ENCODE measurements around the gene SLC35F3. TPM values are rescaled to one million over a fixed set of nuclear protein-coding genes. Genes with fewer than 3 reads are reported as not detected.

The SLC35F3 gene
- total RNA-seq, 1 donor from 2014 or later, result 0.36 TPM

DNA sequence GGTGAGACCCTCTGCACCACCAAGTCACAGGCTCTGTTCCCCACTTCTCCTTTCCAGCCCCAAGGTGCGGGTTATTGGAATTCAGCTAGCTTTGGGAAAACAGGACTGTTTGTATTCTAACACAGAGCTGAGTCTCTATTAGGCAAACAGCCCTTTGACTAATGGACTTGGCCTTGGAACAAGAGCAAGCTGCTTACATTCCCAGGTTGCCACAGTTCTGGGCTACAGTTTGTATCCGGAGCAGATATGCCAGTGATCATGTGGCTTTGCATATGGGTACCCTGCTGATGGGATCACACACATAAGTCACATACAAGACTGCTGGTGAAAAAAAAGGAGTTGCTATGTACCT, 358.3 kb downstream of the SLC35F3 start:
- H3K27me3 Mint-ChIP-seq (ENCODE audit: unreplicated experiment), result peaks cover 6% of the 10 kb centered on the region
- H3K36me3 Mint-ChIP-seq (ENCODE audit: low read depth, unreplicated experiment), result no peaks in the 10 kb centered on the region
- no peak overlapping the region for H3K27ac Mint-ChIP-seq (ENCODE audit: unreplicated experiment)
- no peak for DNase-seq (ENCODE audit: low spot score)
- no peaks in the 10 kb centered on the region for H3K9me3 Mint-ChIP-seq (ENCODE audit: unreplicated experiment)
- no peak overlapping the region for H3K4me3 Mint-ChIP-seq (ENCODE audit: unreplicated experiment)
- TF ChIP-seq, protein P1, sequence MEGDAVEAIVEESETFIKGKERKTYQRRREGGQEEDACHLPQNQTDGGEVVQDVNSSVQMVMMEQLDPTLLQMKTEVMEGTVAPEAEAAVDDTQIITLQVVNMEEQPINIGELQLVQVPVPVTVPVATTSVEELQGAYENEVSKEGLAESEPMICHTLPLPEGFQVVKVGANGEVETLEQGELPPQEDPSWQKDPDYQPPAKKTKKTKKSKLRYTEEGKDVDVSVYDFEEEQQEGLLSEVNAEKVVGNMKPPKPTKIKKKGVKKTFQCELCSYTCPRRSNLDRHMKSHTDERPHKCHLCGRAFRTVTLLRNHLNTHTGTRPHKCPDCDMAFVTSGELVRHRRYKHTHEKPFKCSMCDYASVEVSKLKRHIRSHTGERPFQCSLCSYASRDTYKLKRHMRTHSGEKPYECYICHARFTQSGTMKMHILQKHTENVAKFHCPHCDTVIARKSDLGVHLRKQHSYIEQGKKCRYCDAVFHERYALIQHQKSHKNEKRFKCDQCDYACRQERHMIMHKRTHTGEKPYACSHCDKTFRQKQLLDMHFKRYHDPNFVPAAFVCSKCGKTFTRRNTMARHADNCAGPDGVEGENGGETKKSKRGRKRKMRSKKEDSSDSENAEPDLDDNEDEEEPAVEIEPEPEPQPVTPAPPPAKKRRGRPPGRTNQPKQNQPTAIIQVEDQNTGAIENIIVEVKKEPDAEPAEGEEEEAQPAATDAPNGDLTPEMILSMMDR (IDR thresholded peaks at IDR 0.05; ENCODE audit: unreplicated experiment), result no peak
- H3K4me1 Mint-ChIP-seq (ENCODE audit: unreplicated experiment), result peaks cover 6% of the 10 kb centered on the region

- DNase-seq (ENCODE audit: low spot score), result no peak
- Mint-ChIP-seq H3K9me3 (ENCODE audit: unreplicated experiment) (no peaks in the 10 kb centered on the region), H3K27me3 (ENCODE audit: unreplicated experiment) (peaks cover 6% of the 10 kb centered on the region), H3K4me1 (ENCODE audit: unreplicated experiment) (peaks cover 6% of the 10 kb centered on the region), H3K27ac (ENCODE audit: unreplicated experiment) (no peak overlapping the region), H3K4me3 (ENCODE audit: unreplicated experiment) (no peak overlapping the region), H3K36me3 (ENCODE audit: low read depth, unreplicated experiment) (peaks cover 2% of the 10 kb centered on the region)
- TF ChIP-seq, protein P1 (IDR thresholded peaks at IDR 0.05; ENCODE audit: unreplicated experiment), result no peak
Measured at GRCh38 chr1:234264832-234265231, 360.4 kb downstream of the SLC35F3 start.

- peaks cover 5% of the 10 kb centered on the region for H3K4me1 Mint-ChIP-seq (ENCODE audit: unreplicated experiment)
- peaks cover 6% of the 10 kb centered on the region for H3K27me3 Mint-ChIP-seq (ENCODE audit: unreplicated experiment)
- no peak overlapping the region for H3K27ac Mint-ChIP-seq (ENCODE audit: unreplicated experiment)
- H3K4me3 Mint-ChIP-seq (ENCODE audit: unreplicated experiment), result no peak overlapping the region
- no peak for DNase-seq (ENCODE audit: low spot score)
- no peaks in the 10 kb centered on the region for H3K9me3 Mint-ChIP-seq (ENCODE audit: unreplicated experiment)
- TF ChIP-seq, protein P1 (IDR thresholded peaks at IDR 0.05; ENCODE audit: unreplicated experiment), result no peak
- peaks cover 4% of the 10 kb centered on the region for H3K36me3 Mint-ChIP-seq (ENCODE audit: low read depth, unreplicated experiment)
Measured at GRCh38 chr1:234265321-234265720, 360.8 kb downstream of the SLC35F3 start.

- no peak for DNase-seq (ENCODE audit: low spot score)
Measured at GRCh38 chr1:234265861-234266260, 361.4 kb downstream of the SLC35F3 start.

DNA sequence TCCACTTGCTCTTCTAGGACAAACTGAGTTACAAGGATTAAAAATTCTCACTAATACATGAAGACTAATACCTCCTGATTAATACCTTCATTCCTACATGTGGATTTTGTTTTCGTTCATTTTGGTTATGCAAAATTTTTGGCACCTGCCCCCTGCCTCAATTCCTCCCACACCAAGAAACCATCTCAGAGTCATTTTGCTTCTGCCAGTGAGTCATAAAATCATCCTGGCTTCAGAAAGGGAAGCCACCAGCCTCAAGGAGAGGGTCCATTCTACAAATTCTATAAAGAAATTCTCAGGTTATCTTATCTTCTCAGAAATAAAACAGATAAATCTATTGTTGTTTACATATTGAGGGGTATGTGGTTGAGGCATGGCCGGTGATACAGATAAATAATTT, 365.6 kb downstream of the SLC35F3 start:
- no peak for DNase-seq (ENCODE audit: low spot score)
- no peak overlapping the region for H3K27ac Mint-ChIP-seq (ENCODE audit: unreplicated experiment)
- H3K4me1 Mint-ChIP-seq (ENCODE audit: unreplicated experiment), result no peaks in the 10 kb centered on the region
- H3K9me3 Mint-ChIP-seq (ENCODE audit: unreplicated experiment), result no peaks in the 10 kb centered on the region
- H3K27me3 Mint-ChIP-seq (ENCODE audit: unreplicated experiment), result peaks cover 6% of the 10 kb centered on the region
- peaks cover 4% of the 10 kb centered on the region for H3K36me3 Mint-ChIP-seq (ENCODE audit: low read depth, unreplicated experiment)
- no peak overlapping the region for H3K4me3 Mint-ChIP-seq (ENCODE audit: unreplicated experiment)
- TF ChIP-seq, protein P1 (IDR thresholded peaks at IDR 0.05; ENCODE audit: unreplicated experiment), result no peak

More at GRCh38 chr1:234265861-234266260, 361.4 kb downstream of the SLC35F3 start:
- TF ChIP-seq, protein P1 (IDR thresholded peaks at IDR 0.05; ENCODE audit: unreplicated experiment), result no peak
- Mint-ChIP-seq H3K27ac (ENCODE audit: unreplicated experiment) (peak overlapping the region; percentile 15), H3K9me3 (ENCODE audit: unreplicated experiment) (no peaks in the 10 kb centered on the region), H3K36me3 (ENCODE audit: low read depth, unreplicated experiment) (peaks cover 4% of the 10 kb centered on the region), H3K27me3 (ENCODE audit: unreplicated experiment) (peaks cover 6% of the 10 kb centered on the region), H3K4me3 (ENCODE audit: unreplicated experiment) (no peak overlapping the region), H3K4me1 (ENCODE audit: unreplicated experiment) (no peaks in the 10 kb centered on the region)
